GM23338 (cell line): ENCODE results near the gene TTC28.

ENCODE experiments used
- CTCF ChIP-seq, 2 experiments: fragments of 200-600 bp in 1 of 2; sonication (generic) in 1 of 2; conservative IDR thresholded peaks; 2 replicates each; pipeline versions ENCODE4 v1.5.1 to v1.6.1; 2016 to 2017; ENCODE audit warnings: antibody characterized with exemption in 2 of 2, low read depth in 2 of 2, mild to moderate bottlenecking in 2 of 2, moderate library complexity in 1 of 2
- ETS1 ChIP-seq: IDR thresholded peaks from 2 replicates; pipeline ENCODE4 v1.6.1; 2016; ENCODE audit warnings: antibody characterized with exemption
- EZH2 ChIP-seq: fragments of 200-600 bp; sonication (generic); IDR thresholded peaks from one replicate; pipeline ENCODE4 v1.8.0; 2017; ENCODE audit warnings: antibody characterized with exemption, mild to moderate bottlenecking, low read depth; ENCODE audit not compliant: unreplicated experiment
- EZH2phosphoT487 ChIP-seq: fragments of 200-600 bp; sonication (generic); IDR thresholded peaks from one replicate; pipeline ENCODE4 v1.8.1; 2018; ENCODE audit warnings: antibody characterized with exemption; ENCODE audit not compliant: unreplicated experiment
- JUNB ChIP-seq: IDR thresholded peaks from one replicate; pipeline ENCODE4 v1.6.1; 2016; ENCODE audit warnings: antibody characterized with exemption; ENCODE audit not compliant: unreplicated experiment
- POLR2AphosphoS5 ChIP-seq: IDR thresholded peaks from 2 replicates; pipeline ENCODE4 v1.6.1; 2016; ENCODE audit warnings: antibody characterized with exemption, low read depth
- REST ChIP-seq: IDR thresholded peaks from one replicate; pipeline ENCODE4 v1.6.1; 2018; ENCODE audit warnings: antibody characterized with exemption; ENCODE audit not compliant: unreplicated experiment
- ZNF331 ChIP-seq: fragments of 250-450 bp; sonication (Bioruptor Pico); IDR thresholded peaks from 2 replicates; pipeline ENCODE4 v1.5.0; 2020; ENCODE audit warnings: low read depth, mild to moderate bottlenecking, moderate library complexity

- TF ChIP-seq CTCF (conservative IDR thresholded peaks at IDR 0.05; ENCODE audit: low read depth in 2 of 2) = no peak
- TF ChIP-seq EZH2phosphoT487 = no peak
- TF ChIP-seq POLR2AphosphoS5 = no peak
- TF ChIP-seq REST = no peak
- TF ChIP-seq EZH2 = no peak
- TF ChIP-seq JUNB = no peak
- TF ChIP-seq ZNF331 (CRISPR knock-in tag) = no peak
- no peak for TF ChIP-seq ETS1
Observed at GRCh38 chr22:28637225-28637624, 42.4 kb downstream of the TTC28 start.
